GM12878 (cell line): ENCODE data around the gene ANKRD11. TPM values are rescaled to one million over a fixed set of nuclear protein-coding genes. Genes with fewer than 3 reads are reported as not detected.

Source experiments
- ATAC-seq: fragments of 200-7000 bp; cut with Tn5 transposase; 3 replicates; pipeline ENCODE4 v1.9.1; 2020; ENCODE audit warnings: mild to moderate bottlenecking, moderate library complexity
- BruUV-seq: library from RNA; stranded (reverse); fragments of 400-500 nt; replicated peaks from 2 replicates; lab custom pipeline; 2021; lab: Mats Ljungman, UMichigan
- CTCF ChIA-PET: fragments of 300-600 bp; sonication (Branson Sonifier 250); formaldehyde crosslinking; extraction: SDS; loops from one replicate; lab custom pipeline; 2021; ENCODE audit warnings: inconsistent platforms; lab: Yijun Ruan, JAX
- POLR2A ChIA-PET: fragments of 350-600 bp; formaldehyde crosslinking; extraction: SDS; loops from one replicate; lab custom pipeline; 2021; ENCODE audit warnings: inconsistent platforms; lab: Charles Lee
- RAD21 ChIA-PET: fragments of 300-600 bp; sonication (Branson Sonifier 250); formaldehyde crosslinking; loops from one replicate; lab custom pipeline; 2023; ENCODE audit warnings: antibody characterized with exemption; ENCODE audit not compliant: unreplicated experiment; lab: Charles Lee
- SMC1A ChIA-PET: fragments of 300-600 bp; sonication (Branson Sonifier 250); formaldehyde crosslinking; loops from one replicate; lab custom pipeline; 2023; ENCODE audit not compliant: unreplicated experiment, uncharacterized antibody; lab: Charles Lee
- DNase-seq: peaks from one replicate; pipeline ENCODE4 v3.0.0-alpha.2; 2011; ENCODE audit warnings: low read depth, low spot score
- FAIRE-seq: peaks from 3 replicates; lab custom pipeline; 2011; peaks lifted over from hg19 to GRCh38; lab: Jason Lieb, UNC
- H2AFZ ChIP-seq: 2 replicates; pipeline ENCODE4 v1.6.0; 2011; ENCODE audit warnings: low read depth, low read length, control low read depth; ENCODE audit not compliant: control insufficient read depth
- H3K27ac ChIP-seq: 2 replicates; pipeline ENCODE4 v1.5.1; 2011; ENCODE audit warnings: control low read depth; ENCODE audit not compliant: control insufficient read depth, insufficient read depth
- H3K27me3 ChIP-seq, 2 experiments: replicated peaks in 1 of 2; 2 replicates each; pipeline versions ENCODE4 v1.6.0 to v1.6.1; 2011; ENCODE audit warnings: low read length in 1 of 2; ENCODE audit not compliant: control insufficient read depth in 2 of 2, insufficient read depth in 2 of 2
- H3K36me3 ChIP-seq, 2 experiments: 2 replicates each; pipeline ENCODE4 v1.5.1; 2011; ENCODE audit warnings: low read length in 1 of 2; ENCODE audit not compliant: control insufficient read depth in 2 of 2, insufficient read depth in 2 of 2
- H3K4me1 ChIP-seq: 2 replicates; pipeline ENCODE4 v1.6.1; 2011; ENCODE audit warnings: mild to moderate bottlenecking, low read length, moderate library complexity, mixed read lengths; ENCODE audit not compliant: control insufficient read depth, insufficient read depth
- H3K4me2 ChIP-seq: 2 replicates; pipeline ENCODE4 v1.6.0; 2011; ENCODE audit warnings: control low read depth; ENCODE audit not compliant: control insufficient read depth, insufficient read depth
- H3K4me3 ChIP-seq: fragments of 200-600 bp; sonication (generic); 2 replicates; pipeline ENCODE4 v1.5.1; 2016
- H3K79me2 ChIP-seq: 2 replicates; pipeline ENCODE4 v1.6.0; 2011; ENCODE audit warnings: low read length; ENCODE audit not compliant: control insufficient read depth, insufficient read depth
- H3K9ac ChIP-seq: 2 replicates; pipeline ENCODE4 v1.8.0; 2011; ENCODE audit warnings: low read length, control low read depth, mixed read lengths; ENCODE audit not compliant: control insufficient read depth, insufficient read depth
- H3K9me3 ChIP-seq: replicated peaks from 3 replicates; pipeline ENCODE4 v1.5.1; 2011; ENCODE audit warnings: mild to moderate bottlenecking, low read length; ENCODE audit not compliant: control insufficient read depth, insufficient read depth
- H4K20me1 ChIP-seq: 2 replicates; pipeline ENCODE4 v1.6.0; 2011; ENCODE audit not compliant: control insufficient read depth, insufficient read depth
- GATAD2B ChIP-seq: fragments of 450-650 bp; conservative IDR thresholded peaks from 2 replicates; pipeline ENCODE4 v1.6.1; 2017; ENCODE audit warnings: low read depth, mild to moderate bottlenecking, moderate library complexity
- HDAC6 ChIP-seq: fragments of 200-600 bp; sonication (generic); IDR thresholded peaks from one replicate; pipeline ENCODE4 v1.8.0; 2017; ENCODE audit warnings: antibody characterized with exemption; ENCODE audit not compliant: unreplicated experiment
- HDGF ChIP-seq: fragments of 450-650 bp; IDR thresholded peaks from 2 replicates; pipeline ENCODE4 v1.6.1; 2016; ENCODE audit warnings: antibody characterized with exemption
- IKZF1 ChIP-seq: fragments of 450-650 bp; conservative IDR thresholded peaks from 2 replicates; pipeline ENCODE4 v1.6.1; 2017; ENCODE audit warnings: antibody characterized with exemption, mild to moderate bottlenecking
- MYC ChIP-seq: IDR thresholded peaks from 2 replicates; pipeline ENCODE4 v1.6.1; 2011; ENCODE audit warnings: mild to moderate bottlenecking, low read length, moderate library complexity, inconsistent platforms; ENCODE audit not compliant: insufficient read depth, insufficient replicate concordance, insufficient read length, severe bottlenecking
- SP1 ChIP-seq: IDR thresholded peaks from one replicate; pipeline ENCODE4 v1.6.1; 2011; ENCODE audit warnings: low read depth, low read length
- TAF1 ChIP-seq: IDR thresholded peaks from 2 replicates; pipeline ENCODE4 v1.6.1; 2011; ENCODE audit warnings: mild to moderate bottlenecking, low read depth, low read length, borderline replicate concordance
- TCF12 ChIP-seq: IDR thresholded peaks from 2 replicates; pipeline ENCODE4 v1.6.1; 2011; ENCODE audit warnings: low read depth, mild to moderate bottlenecking, low read length
- whole genome bisulfite sequencing: methylation state at CpG from one replicate; pipeline ENCODE4 v1.1.6; 2016; ENCODE audit warnings: low lambda C conversion rate; ENCODE audit not compliant: insufficient replicate concordance, insufficient coverage; ENCODE audit errors: missing lambda C conversion rate; 5-methylcytosine and 5-hydroxymethylcytosine counted together
- in situ Hi-C: fragments of 300-500 bp; cut with MboI; formaldehyde crosslinking; loops from 9 replicates; pipeline ENCODE4 v1.14.3; 2018; ENCODE audit warnings: mixed read lengths
- intact Hi-C: fragments of 100-400 bp; cut with micrococcal nuclease; formaldehyde crosslinking; loops from one replicate; pipeline ENCODE4 v1.14.2; 2022; ENCODE audit not compliant: unreplicated experiment
- polyA plus RNA-seq, 11 experiments: library from polyadenylated mRNA; depleted of rRNA in 4 of 11; unstranded in 6 of 11; stranded (reverse) in 5 of 11; fragments of >200 nt; fragmentation: Nextera tagmentation in 4 of 11; fragmentation: Illumina TruSeq in 1 of 11; extraction: Ambion mirVana in 4 of 11; extraction: Trizol in 1 of 11; gene quantifications; 1 replicate in 1 of 11; 2 replicates in 10 of 11; pipeline versions ENCODE4 v1.2.1 to v1.2.3, GENCODE V29; 2011 to 2016; ENCODE audit warnings: inconsistent platforms in 2 of 11, missing spikeins in 2 of 11, low read depth in 1 of 11
- total RNA-seq, 4 experiments: library from RNA; depleted of rRNA in 3 of 4; stranded (reverse); fragments of >200 nt in 3 of 4; fragmentation: Illumina TruSeq in 1 of 4; extraction: Trizol in 1 of 4; gene quantifications; 2 replicates each; pipeline versions ENCODE4 v1.2.1 to v1.2.3, GENCODE V29; 2013 to 2021
- TF ChIP-seq, protein P1 (sequence below): IDR thresholded peaks from 2 replicates; pipeline ENCODE4 v1.6.1; 2011; ENCODE audit warnings: borderline replicate concordance, low read depth, mild to moderate bottlenecking, moderate library complexity, low read length; ENCODE audit not compliant: insufficient read depth, poor library complexity, severe bottlenecking
- TF ChIP-seq, protein P2 (sequence below): fragments of 450-650 bp; IDR thresholded peaks from 2 replicates; pipeline ENCODE4 v1.6.1; 2018; ENCODE audit warnings: mild to moderate bottlenecking, low read depth, moderate library complexity; ENCODE audit not compliant: partially characterized antibody

ANKRD11 gene
- total and polyA plus RNA-seq, 10 of the 15 experiments (the other 5 are each of a cell fraction or from before 2014, with no cell fraction given), result 5.1 to 103 (median 27.4) TPM

- Histone ChIP-seq H4K20me1 (peaks cover 15% of the 10 kb centered on the region), H3K9me3 (no peaks in the 10 kb centered on the region), H3K36me3 (peaks cover 5 to 15% of the 10 kb centered on the region in 2 experiments), H3K27me3 (no peaks in the 10 kb centered on the region), H3K27ac (no peak overlapping the region)
- FAIRE-seq (peak; percentile 7), ATAC-seq (no peak)
- no TSS peak for BruUV-seq
- intact Hi-C loops, result no loop called here
- CTCF ChIA-PET, result no interaction called here
- POLR2A ChIA-PET, result interaction anchor here (0.7 kb wide), 1 partner anchor 114 kb away, joined by 9 read pairs; no protein-coding TSS in a partner anchor
- in situ Hi-C loops, result no loop called here
- WGBS, result 55% methylated on average over 7 of the region's 7 CpGs
- SMC1A ChIA-PET, result interaction anchor here (0.9 kb wide), 1 partner anchor 140 kb away, joined by 3 read pairs; no protein-coding TSS in a partner anchor
- RAD21 ChIA-PET, result interaction anchor here (0.6 kb wide), 1 partner anchor 9 kb away, joined by 3 read pairs; no protein-coding TSS in a partner anchor
- TF ChIP-seq IKZF1 (no peak), TCF12 (0 out of 2 replicates have a peak, but pooled peaks have one; percentile 15)
- TF ChIP-seq, all 136 proteins: peak for 1
- peaks cover 53% of the 10 kb centered on the region for H3K4me1 ChIP-seq
- no peak overlapping the region for H2AFZ ChIP-seq
- DNase-seq, result no peak
- no peak overlapping the region for H3K4me3 ChIP-seq
- H3K4me2 ChIP-seq, result peak overlapping the region; percentile 21; the same call in 1 of the 2 replicates
- peaks cover 96% of the 10 kb centered on the region for H3K79me2 ChIP-seq
- no peak overlapping the region for H3K9ac ChIP-seq
Measured at GRCh38 chr16:89367538-89367915, 122.8 kb downstream of the ANKRD11 start.

DNA sequence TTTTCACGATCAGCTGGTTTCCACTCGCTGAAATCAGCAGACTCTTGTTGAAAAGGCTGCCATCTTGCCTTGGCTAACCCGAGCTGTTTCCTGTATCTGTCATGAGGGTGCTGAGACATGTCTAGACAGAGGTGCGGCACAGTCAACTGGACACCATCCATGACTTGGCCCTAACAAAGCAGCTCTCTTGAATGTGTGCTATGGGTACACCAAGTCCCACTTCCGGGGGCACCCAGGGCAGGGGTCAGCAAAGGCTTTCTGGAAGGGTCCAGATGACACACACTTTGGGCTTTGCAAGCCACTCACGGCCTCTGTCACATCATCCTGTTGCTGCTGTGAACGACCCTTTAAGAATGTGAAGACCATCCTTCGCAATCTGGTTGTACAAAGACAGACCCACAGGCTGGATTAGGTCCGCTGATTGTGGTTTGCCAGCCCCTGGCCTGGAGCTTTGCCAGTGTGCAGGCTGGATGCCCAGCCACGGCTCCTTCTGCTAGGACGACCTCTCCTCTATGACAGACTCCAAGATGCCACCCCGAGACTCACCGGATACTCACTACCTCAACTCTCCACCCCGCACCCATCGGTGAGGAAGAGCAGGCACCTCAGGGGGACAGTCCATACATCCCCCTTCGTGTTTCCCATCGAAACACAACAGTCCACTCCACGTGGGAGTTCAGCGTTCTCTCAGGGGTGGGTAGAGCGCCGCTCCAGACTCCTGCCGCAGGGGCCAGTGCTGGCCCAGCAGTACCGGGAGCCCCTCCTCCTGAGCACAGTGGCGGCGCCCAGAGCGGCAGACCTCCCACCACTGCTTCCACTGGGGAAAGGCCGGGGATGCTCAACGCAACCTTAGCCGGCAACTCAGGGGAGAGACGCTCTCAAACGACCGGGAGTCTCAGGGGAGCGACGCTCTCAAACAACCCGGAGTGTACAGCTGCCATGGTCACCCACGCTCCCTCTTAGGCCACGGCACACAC, 123.5 kb downstream of the ANKRD11 start:
- ChIA-PET SMC1A (interaction anchor here (1.0 kb wide), 1 partner anchor 110 kb away, joined by 3 read pairs; no protein-coding TSS in a partner anchor), POLR2A (no interaction called here), RAD21 (interaction anchor here (0.6 kb wide), 1 partner anchor 9 kb away, joined by 3 read pairs; no protein-coding TSS in a partner anchor), CTCF (interaction anchor here (1.3 kb wide), 1 partner anchor 31 kb away, joined by 3 read pairs; no protein-coding TSS in a partner anchor)
- peaks cover 57% of the 10 kb centered on the region for H3K4me1 ChIP-seq
- H3K79me2 ChIP-seq, result peaks cover 94% of the 10 kb centered on the region
- no peak for DNase-seq
- H3K27me3 ChIP-seq, result no peaks in the 10 kb centered on the region
- H3K9ac ChIP-seq, result no peak overlapping the region
- WGBS, result 94% methylated on average over 32 of the region's 37 CpGs
- no peak overlapping the region for H3K4me3 ChIP-seq
- no TSS peak for BruUV-seq
- H3K36me3 ChIP-seq, result peaks cover 5 to 11% of the 10 kb centered on the region in 2 experiments; a peak in 3 of 4 replicates
- H2AFZ ChIP-seq, result no peak overlapping the region
- peaks cover 11% of the 10 kb centered on the region for H4K20me1 ChIP-seq
- FAIRE-seq, result no peak
- in situ Hi-C loops, result no loop called here
- no peaks in the 10 kb centered on the region for H3K9me3 ChIP-seq
- intact Hi-C loops, result no loop called here
- 0 out of 2 replicates have a peak overlapping the region, but pooled peaks have one; percentile 5 for H3K4me2 ChIP-seq
- H3K27ac ChIP-seq, result no peak overlapping the region
- ATAC-seq, result no peak
- no peak for TF ChIP-seq GATAD2B
- TF ChIP-seq HDGF, result no peak
- TF ChIP-seq HDAC6, result no peak
- TF ChIP-seq, protein P1, sequence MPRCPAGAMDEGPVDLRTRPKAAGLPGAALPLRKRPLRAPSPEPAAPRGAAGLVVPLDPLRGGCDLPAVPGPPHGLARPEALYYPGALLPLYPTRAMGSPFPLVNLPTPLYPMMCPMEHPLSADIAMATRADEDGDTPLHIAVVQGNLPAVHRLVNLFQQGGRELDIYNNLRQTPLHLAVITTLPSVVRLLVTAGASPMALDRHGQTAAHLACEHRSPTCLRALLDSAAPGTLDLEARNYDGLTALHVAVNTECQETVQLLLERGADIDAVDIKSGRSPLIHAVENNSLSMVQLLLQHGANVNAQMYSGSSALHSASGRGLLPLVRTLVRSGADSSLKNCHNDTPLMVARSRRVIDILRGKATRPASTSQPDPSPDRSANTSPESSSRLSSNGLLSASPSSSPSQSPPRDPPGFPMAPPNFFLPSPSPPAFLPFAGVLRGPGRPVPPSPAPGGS, result no peak
- TF ChIP-seq, protein P2, sequence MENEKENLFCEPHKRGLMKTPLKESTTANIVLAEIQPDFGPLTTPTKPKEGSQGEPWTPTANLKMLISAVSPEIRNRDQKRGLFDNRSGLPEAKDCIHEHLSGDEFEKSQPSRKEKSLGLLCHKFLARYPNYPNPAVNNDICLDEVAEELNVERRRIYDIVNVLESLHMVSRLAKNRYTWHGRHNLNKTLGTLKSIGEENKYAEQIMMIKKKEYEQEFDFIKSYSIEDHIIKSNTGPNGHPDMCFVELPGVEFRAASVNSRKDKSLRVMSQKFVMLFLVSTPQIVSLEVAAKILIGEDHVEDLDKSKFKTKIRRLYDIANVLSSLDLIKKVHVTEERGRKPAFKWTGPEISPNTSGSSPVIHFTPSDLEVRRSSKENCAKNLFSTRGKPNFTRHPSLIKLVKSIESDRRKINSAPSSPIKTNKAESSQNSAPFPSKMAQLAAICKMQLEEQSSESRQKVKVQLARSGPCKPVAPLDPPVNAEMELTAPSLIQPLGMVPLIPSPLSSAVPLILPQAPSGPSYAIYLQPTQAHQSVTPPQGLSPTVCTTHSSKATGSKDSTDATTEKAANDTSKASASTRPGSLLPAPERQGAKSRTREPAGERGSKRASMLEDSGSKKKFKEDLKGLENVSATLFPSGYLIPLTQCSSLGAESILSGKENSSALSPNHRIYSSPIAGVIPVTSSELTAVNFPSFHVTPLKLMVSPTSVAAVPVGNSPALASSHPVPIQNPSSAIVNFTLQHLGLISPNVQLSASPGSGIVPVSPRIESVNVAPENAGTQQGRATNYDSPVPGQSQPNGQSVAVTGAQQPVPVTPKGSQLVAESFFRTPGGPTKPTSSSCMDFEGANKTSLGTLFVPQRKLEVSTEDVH, result no peak
- TF ChIP-seq TAF1, result no peak
- TF ChIP-seq MYC, result no peak
- TF ChIP-seq SP1, result no peak
